Measurements from ENCODE around the gene BTF3L4. TPM values are rescaled to one million over a fixed set of nuclear protein-coding genes. Genes with fewer than 3 reads are reported as not detected.
A peak's percentile ranks its signal among the peaks of the same experiment; 100 is the strongest.

The BTF3L4 gene
- total RNA-seq, 1 experiment from 2014 or later, result 106 TPM

- no peak overlapping the region for H2AFZ ChIP-seq (ENCODE audit: low read length)
- no peak overlapping the region for H3K4me2 ChIP-seq (ENCODE audit: insufficient read depth, insufficient read length, low read length)
- no peaks in the 10 kb centered on the region for H3K9me3 ChIP-seq (ENCODE audit: control insufficient read depth, low read depth, low read length)
Observed at GRCh38 chr1:52119301-52120079, 63.4 kb downstream of the BTF3L4 start.

More at GRCh38 chr1:52119301-52120079, 63.4 kb downstream of the BTF3L4 start:
- no peak for TF ChIP-seq CTCF (conservative IDR thresholded peaks at IDR 0.05)
- no peak overlapping the region for H2BK15ac ChIP-seq (ENCODE audit: low read depth, low read length)
- no peak for DNase-seq
- no peak overlapping the region for H2BK20ac ChIP-seq (ENCODE audit: low read depth, low read length, poor library complexity, severe bottlenecking)
- Mint-ChIP-seq H3K4me3 (peak overlapping the region in 1 of 2 experiments; percentile 6; a peak in 1 of 5 replicates), H3K36me3 (ENCODE audit: insufficient read depth in 1 of 3, low read depth in 3 of 3) (no peaks in the 10 kb centered on the region), H3K9me3 (no peaks in the 10 kb centered on the region), H3K4me1 (peaks cover 12 to 24% of the 10 kb centered on the region in 2 experiments), H3K27ac (no peak overlapping the region), H3K27me3 (ENCODE audit: low read depth) (no peaks in the 10 kb centered on the region)
- no peak overlapping the region for H4K5ac ChIP-seq (ENCODE audit: insufficient read length, low read depth, low read length)
- no peaks in the 10 kb centered on the region; the same call in 1 of the 2 replicates for H3K4me1 ChIP-seq (ENCODE audit: insufficient read depth, low read length)
- H4K8ac ChIP-seq (replicated peaks; ENCODE audit: insufficient read length, low read depth, low read length), result no peak overlapping the region
- no peaks in the 10 kb centered on the region for H3K79me2 ChIP-seq (ENCODE audit: insufficient read depth, low read length)
- H4K91ac ChIP-seq (ENCODE audit: insufficient read length, low read depth, low read length), result no peak overlapping the region
- no peak overlapping the region for H3K23ac ChIP-seq (ENCODE audit: insufficient read length, low read depth, low read length)
- H2AK5ac ChIP-seq (ENCODE audit: insufficient read length, low read length), result no peak overlapping the region
- H3K9ac ChIP-seq (ENCODE audit: extremely low read depth, insufficient read length, low read length), result no peak overlapping the region
- H3T11ph ChIP-seq (ENCODE audit: low read length), result no peak overlapping the region
- no CpG with 5 or more reads among the region's 12 CpGs for WGBS (ENCODE audit: extremely low coverage, insufficient read length, low lambda C conversion rate)
- no peaks in the 10 kb centered on the region for H3K23me2 ChIP-seq (ENCODE audit: insufficient read length, low read depth, low read length, poor library complexity, severe bottlenecking)
- H3K27ac ChIP-seq (ENCODE audit: insufficient read length, low read depth, low read length), result no peak overlapping the region
- no peak overlapping the region for H3K56ac ChIP-seq (ENCODE audit: insufficient read length, low read depth, low read length)
- H2BK12ac ChIP-seq (ENCODE audit: insufficient read length, low read depth, low read length), result no peak overlapping the region
- H2BK5ac ChIP-seq (ENCODE audit: insufficient read length, low read length), result no peak overlapping the region
- H3K18ac ChIP-seq (ENCODE audit: insufficient read length, low read depth, low read length), result no peak overlapping the region
- no peak overlapping the region for H3K14ac ChIP-seq (ENCODE audit: insufficient read depth, low read length)
- H3K79me1 ChIP-seq (ENCODE audit: insufficient read depth, low read depth, low read length, poor library complexity, severe bottlenecking), result no peaks in the 10 kb centered on the region
- no peak overlapping the region for H2BK120ac ChIP-seq (ENCODE audit: low read depth, low read length, poor library complexity, severe bottlenecking)
- no peaks in the 10 kb centered on the region for H3K27me3 ChIP-seq (ENCODE audit: insufficient read depth, low read length)
- no peak overlapping the region for H3K4ac ChIP-seq (ENCODE audit: low read depth, low read length)
- no peaks in the 10 kb centered on the region for H4K20me1 ChIP-seq (ENCODE audit: control insufficient read depth, insufficient read depth, insufficient read length)

Measured in H9 (cell line).